ENCODE data around the gene PEPD.

PEPD gene

GRCh38 chr19:33379151-33379829 is 142.3 kb downstream of the PEPD start:
- Histone ChIP-seq H3K4me1 (ENCODE audit: control extremely low read depth in 1 of 4, control insufficient read depth in 4 of 4, insufficient read depth in 4 of 4, low read length in 3 of 4) (peaks cover 8 to 18% (median 13%) of the 10 kb centered on the region in 4 experiments), H3K27me3 (replicated peaks in 2 of 5; ENCODE audit: control insufficient read depth in 4 of 5, insufficient read depth in 5 of 5, low read length in 4 of 5) (no peaks in the 10 kb centered on the region), H3K9me3 (ENCODE audit: control extremely low read depth in 1 of 5, control insufficient read depth in 4 of 5, insufficient read depth in 2 of 5, low read depth in 1 of 5, low read length in 4 of 5) (no peaks in the 10 kb centered on the region), H3K27ac (ENCODE audit: insufficient read depth in 1 of 2, low read depth in 1 of 2, low read length in 2 of 2, poor library complexity in 1 of 2, severe bottlenecking in 2 of 2) (no peak overlapping the region), H3K4me3 (ENCODE audit: control insufficient read depth in 1 of 7, extremely low read depth in 1 of 7, insufficient read depth in 4 of 7, low read depth in 2 of 7, low read length in 6 of 7) (no peak overlapping the region), H3K36me3 (ENCODE audit: control insufficient read depth in 4 of 4, insufficient read depth in 4 of 4, low read length in 3 of 4) (peaks cover 7 to 44% (median 11%) of the 10 kb centered on the region in 4 experiments)
- no peak for DNase-seq
- ChIA-PET POLR2A (no interaction called here), CTCF (interaction anchor here (0.6 to 4.0 kb wide), 2 partner anchors 22 to 138 kb away, joined by 3 to 19 read pairs; no protein-coding TSS in a partner anchor)
- WGBS (ENCODE audit: insufficient coverage), result 99% methylated on average over 15 of the region's 16 CpGs

- no peak overlapping the region for H3K4me3 ChIP-seq (ENCODE audit: control insufficient read depth in 1 of 7, extremely low read depth in 1 of 7, insufficient read depth in 4 of 7, low read depth in 2 of 7, low read length in 6 of 7)
- H3K4me1 ChIP-seq (ENCODE audit: control extremely low read depth in 1 of 4, control insufficient read depth in 4 of 4, insufficient read depth in 4 of 4, low read length in 3 of 4), result peaks cover 8 to 23% (median 18%) of the 10 kb centered on the region in 4 experiments
- CTCF ChIA-PET, result interaction anchor here (1.4 to 4.0 kb wide), 3 partner anchors 18 to 136 kb away, joined by 4 to 19 read pairs (median 6); partner anchors contain the start of gene CEBPA
- H3K27ac ChIP-seq (ENCODE audit: insufficient read depth in 1 of 2, low read depth in 1 of 2, low read length in 2 of 2, poor library complexity in 1 of 2, severe bottlenecking in 2 of 2), result no peak overlapping the region
- 97% methylated on average over 9 of the region's 12 CpGs for WGBS (ENCODE audit: insufficient coverage)
- H3K27me3 ChIP-seq (replicated peaks in 2 of 5; ENCODE audit: control insufficient read depth in 4 of 5, insufficient read depth in 5 of 5, low read length in 4 of 5), result no peaks in the 10 kb centered on the region
- no peak for DNase-seq
- H3K36me3 ChIP-seq (ENCODE audit: control insufficient read depth in 4 of 4, insufficient read depth in 4 of 4, low read length in 3 of 4), result peaks cover 7 to 35% (median 9%) of the 10 kb centered on the region in 4 experiments
- H3K9me3 ChIP-seq (ENCODE audit: control extremely low read depth in 1 of 5, control insufficient read depth in 4 of 5, insufficient read depth in 2 of 5, low read depth in 1 of 5, low read length in 4 of 5), result no peaks in the 10 kb centered on the region
- POLR2A ChIA-PET, result no interaction called here
Observed at GRCh38 chr19:33377586-33378475, 143.8 kb downstream of the PEPD start.

GRCh38 chr19:33376941-33377557 is 144.5 kb downstream of the PEPD start:
- Histone ChIP-seq H3K4me1 (ENCODE audit: control extremely low read depth in 1 of 4, control insufficient read depth in 4 of 4, insufficient read depth in 4 of 4, low read length in 3 of 4) (peaks cover 8 to 27% (median 21%) of the 10 kb centered on the region in 4 experiments), H3K9me3 (ENCODE audit: control extremely low read depth in 1 of 5, control insufficient read depth in 4 of 5, insufficient read depth in 2 of 5, low read depth in 1 of 5, low read length in 4 of 5) (no peaks in the 10 kb centered on the region), H3K4me3 (ENCODE audit: control insufficient read depth in 1 of 7, extremely low read depth in 1 of 7, insufficient read depth in 4 of 7, low read depth in 2 of 7, low read length in 6 of 7) (no peak overlapping the region), H3K27ac (ENCODE audit: insufficient read depth in 1 of 2, low read depth in 1 of 2, low read length in 2 of 2, poor library complexity in 1 of 2, severe bottlenecking in 2 of 2) (no peak overlapping the region), H3K36me3 (ENCODE audit: control insufficient read depth in 4 of 4, insufficient read depth in 4 of 4, low read length in 3 of 4) (peaks cover 7 to 35% (median 9%) of the 10 kb centered on the region in 4 experiments), H3K27me3 (replicated peaks in 2 of 5; ENCODE audit: control insufficient read depth in 4 of 5, insufficient read depth in 5 of 5, low read length in 4 of 5) (no peaks in the 10 kb centered on the region)
- no peak for DNase-seq
- POLR2A ChIA-PET, result interaction anchor here (0.6 kb wide), 2 partner anchors 10 to 881 kb away, joined by 3 to 7 read pairs; no protein-coding TSS in a partner anchor
- CTCF ChIA-PET, result interaction anchor here (1.0 to 4.0 kb wide), 4 partner anchors 17 to 135 kb away, joined by 4 to 19 read pairs (median 6); partner anchors contain the start of gene CEBPA
- WGBS (ENCODE audit: insufficient coverage), result 100% methylated on average over 6 of the region's 7 CpGs

GRCh38 chr19:33376423-33376822 is 145.2 kb downstream of the PEPD start:
- no peaks in the 10 kb centered on the region for H3K27me3 ChIP-seq (replicated peaks in 2 of 5; ENCODE audit: control insufficient read depth in 4 of 5, insufficient read depth in 5 of 5, low read length in 4 of 5)
- ChIA-PET CTCF (interaction anchor here (0.6 to 4.0 kb wide), 3 partner anchors 30 to 140 kb away, joined by 4 to 19 read pairs (median 5); no protein-coding TSS in a partner anchor), POLR2A (interaction anchor here (0.6 kb wide), 2 partner anchors 9 to 882 kb away, joined by 3 to 7 read pairs; no protein-coding TSS in a partner anchor)
- H3K4me1 ChIP-seq (ENCODE audit: control extremely low read depth in 1 of 4, control insufficient read depth in 4 of 4, insufficient read depth in 4 of 4, low read length in 3 of 4), result peaks cover 8 to 30% (median 23%) of the 10 kb centered on the region in 4 experiments
- WGBS (ENCODE audit: insufficient coverage), result no CpG with 5 or more reads among the region's 2 CpGs
- H3K36me3 ChIP-seq (ENCODE audit: control insufficient read depth in 4 of 4, insufficient read depth in 4 of 4, low read length in 3 of 4), result peaks cover 7 to 30% (median 9%) of the 10 kb centered on the region in 4 experiments
- DNase-seq, result no peak
- no peak overlapping the region for H3K27ac ChIP-seq (ENCODE audit: insufficient read depth in 1 of 2, low read depth in 1 of 2, low read length in 2 of 2, poor library complexity in 1 of 2, severe bottlenecking in 2 of 2)
- no peak overlapping the region for H3K4me3 ChIP-seq (ENCODE audit: control insufficient read depth in 1 of 7, extremely low read depth in 1 of 7, insufficient read depth in 4 of 7, low read depth in 2 of 7, low read length in 6 of 7)
- H3K9me3 ChIP-seq (ENCODE audit: control extremely low read depth in 1 of 5, control insufficient read depth in 4 of 5, insufficient read depth in 2 of 5, low read depth in 1 of 5, low read length in 4 of 5), result no peaks in the 10 kb centered on the region

GRCh38 chr19:33375837-33376159 is 145.8 kb downstream of the PEPD start:
- Histone ChIP-seq H3K36me3 (ENCODE audit: control insufficient read depth in 4 of 4, insufficient read depth in 4 of 4, low read length in 3 of 4) (peaks cover 5 to 24% (median 7%) of the 10 kb centered on the region in 4 experiments), H3K9me3 (ENCODE audit: control extremely low read depth in 1 of 5, control insufficient read depth in 4 of 5, insufficient read depth in 2 of 5, low read depth in 1 of 5, low read length in 4 of 5) (no peaks in the 10 kb centered on the region), H3K27ac (ENCODE audit: insufficient read depth in 1 of 2, low read depth in 1 of 2, low read length in 2 of 2, poor library complexity in 1 of 2, severe bottlenecking in 2 of 2) (no peak overlapping the region), H3K4me3 (ENCODE audit: control insufficient read depth in 1 of 7, extremely low read depth in 1 of 7, insufficient read depth in 4 of 7, low read depth in 2 of 7, low read length in 6 of 7) (peak overlapping the region in 1 of 7 experiments; percentile 3), H3K27me3 (replicated peaks in 2 of 5; ENCODE audit: control insufficient read depth in 4 of 5, insufficient read depth in 5 of 5, low read length in 4 of 5) (no peaks in the 10 kb centered on the region), H3K4me1 (ENCODE audit: control extremely low read depth in 1 of 4, control insufficient read depth in 4 of 4, insufficient read depth in 4 of 4, low read length in 3 of 4) (peaks cover 8 to 30% (median 23%) of the 10 kb centered on the region in 4 experiments)
- WGBS (ENCODE audit: insufficient coverage), result 83% methylated on average over 1 of the region's 1 CpG
- POLR2A ChIA-PET, result no interaction called here
- CTCF ChIA-PET, result interaction anchor here (0.6 to 3.0 kb wide), 3 partner anchors 8 to 140 kb away, joined by 4 to 15 read pairs (median 12); no protein-coding TSS in a partner anchor
- DNase-seq, result no peak

- CTCF ChIA-PET, result interaction anchor here (0.9 to 3.0 kb wide), 8 partner anchors 9 to 126 kb away, joined by 3 to 15 read pairs (median 4); partner anchors contain the start of gene CEBPA
- WGBS (ENCODE audit: insufficient coverage), result 89% methylated on average over 6 of the region's 9 CpGs
- DNase-seq, result no peak
- H3K4me1 ChIP-seq (ENCODE audit: control extremely low read depth in 1 of 4, control insufficient read depth in 4 of 4, insufficient read depth in 4 of 4, low read length in 3 of 4), result peaks cover 8 to 30% (median 23%) of the 10 kb centered on the region in 4 experiments
- H3K9me3 ChIP-seq (ENCODE audit: control extremely low read depth in 1 of 5, control insufficient read depth in 4 of 5, insufficient read depth in 2 of 5, low read depth in 1 of 5, low read length in 4 of 5), result no peaks in the 10 kb centered on the region
- H3K4me3 ChIP-seq (ENCODE audit: control insufficient read depth in 1 of 7, extremely low read depth in 1 of 7, insufficient read depth in 4 of 7, low read depth in 2 of 7, low read length in 6 of 7), result peak overlapping the region in 4 of 7 experiments; percentile 74 to 96 (median 83)
- no peak overlapping the region for H3K27ac ChIP-seq (ENCODE audit: insufficient read depth in 1 of 2, low read depth in 1 of 2, low read length in 2 of 2, poor library complexity in 1 of 2, severe bottlenecking in 2 of 2)
- peaks cover 5 to 21% (median 7%) of the 10 kb centered on the region in 4 experiments for H3K36me3 ChIP-seq (ENCODE audit: control insufficient read depth in 4 of 4, insufficient read depth in 4 of 4, low read length in 3 of 4)
- POLR2A ChIA-PET, result interaction anchor here (3.5 kb wide), 1 partner anchor 73 kb away, joined by 31 read pairs; the partner anchor contains the start of gene CEBPA
- H3K27me3 ChIP-seq (replicated peaks in 2 of 5; ENCODE audit: control insufficient read depth in 4 of 5, insufficient read depth in 5 of 5, low read length in 4 of 5), result no peaks in the 10 kb centered on the region
Observed at GRCh38 chr19:33375156-33375836, 146.3 kb downstream of the PEPD start.

All from common myeloid progenitor, CD34-positive (primary cell).